H1 (cell line): ENCODE data around the gene EBPL. TPM values are rescaled to one million over a fixed set of nuclear protein-coding genes. Genes with fewer than 3 reads are reported as not detected.

Experiments
- CTCF ChIA-PET: fragments of 300-600 bp; sonication (Branson Sonifier 250); formaldehyde crosslinking; loops from one replicate; lab custom pipeline; 2021; ENCODE audit not compliant: partially characterized antibody; lab: Charles Lee
- POLR2A ChIA-PET: fragments of 300-600 bp; sonication (Branson Sonifier 250); formaldehyde crosslinking; loops from one replicate; lab custom pipeline; 2021; ENCODE audit warnings: inconsistent platforms; ENCODE audit not compliant: partially characterized antibody; lab: Charles Lee
- DNase-seq, 2 experiments: peaks; one replicate each; pipeline versions ENCODE4 v3.0.0 to v3.0.0-alpha.2; 2010 to 2022; ENCODE audit warnings: low spot score in 2 of 2, low read depth in 1 of 2, mixed read lengths in 1 of 2
- FAIRE-seq: peaks from 2 replicates; lab custom pipeline; 2011; peaks lifted over from hg19 to GRCh38; lab: Jason Lieb, UNC
- H2AFZ ChIP-seq: 2 replicates; pipeline ENCODE4 v1.8.1; 2012; ENCODE audit warnings: low read length, inconsistent platforms
- H2AK5ac ChIP-seq: 2 replicates; pipeline ENCODE4 v1.6.1; 2013; ENCODE audit warnings: low read depth, low read length
- H2BK120ac ChIP-seq: replicated peaks from 2 replicates; pipeline ENCODE3; 2013; ENCODE audit warnings: low read depth, low read length, inconsistent platforms
- H2BK12ac ChIP-seq: 2 replicates; pipeline ENCODE4 v1.6.1; 2013; ENCODE audit warnings: low read depth, low read length
- H2BK15ac ChIP-seq: 2 replicates; pipeline ENCODE4 v1.6.1; 2013; ENCODE audit warnings: low read length
- H2BK20ac ChIP-seq: 2 replicates; pipeline ENCODE4 v1.6.1; 2013; ENCODE audit warnings: low read length
- H2BK5ac ChIP-seq: 2 replicates; pipeline ENCODE4 v1.6.1; 2013; ENCODE audit warnings: low read depth, low read length
- H3K14ac ChIP-seq: 2 replicates; pipeline ENCODE4 v1.6.1; 2013; ENCODE audit warnings: inconsistent platforms; ENCODE audit not compliant: insufficient read length
- H3K18ac ChIP-seq: 2 replicates; pipeline ENCODE4 v1.6.1; 2013; ENCODE audit warnings: low read length; ENCODE audit errors: extremely low read depth
- H3K23ac ChIP-seq: 2 replicates; pipeline ENCODE4 v1.6.1; 2013; ENCODE audit warnings: inconsistent platforms; ENCODE audit not compliant: insufficient read length
- H3K23me2 ChIP-seq: 2 replicates; pipeline ENCODE4 v1.6.1; 2013; ENCODE audit warnings: low read depth, low read length
- H3K27ac ChIP-seq: 2 replicates; pipeline ENCODE4 v1.6.1; 2011; ENCODE audit warnings: low read depth, low read length, inconsistent platforms
- H3K27me3 ChIP-seq, 4 experiments: replicated peaks in 1 of 4; 1 replicate in 1 of 4; 2 replicates in 3 of 4; pipeline versions ENCODE4 v1.6.1 to v1.8.1; 2011 to 2013; ENCODE audit warnings: low read length in 3 of 4, mild to moderate bottlenecking in 3 of 4, inconsistent platforms in 2 of 4, mixed read lengths in 2 of 4, moderate library complexity in 1 of 4; ENCODE audit not compliant: control insufficient read depth in 3 of 4, insufficient read depth in 3 of 4; ENCODE audit errors: extremely low read depth in 1 of 4
- H3K36me3 ChIP-seq, 4 experiments: 2 replicates each; pipeline versions ENCODE4 v1.6.1 to v1.8.1; 2011 to 2013; ENCODE audit warnings: mild to moderate bottlenecking in 4 of 4, low read length in 3 of 4, moderate library complexity in 2 of 4, control low read depth in 1 of 4, inconsistent platforms in 1 of 4; ENCODE audit not compliant: insufficient read depth in 4 of 4, control insufficient read depth in 2 of 4
- H3K4ac ChIP-seq: replicated peaks from 2 replicates; pipeline ENCODE3; 2013; ENCODE audit warnings: low read length, low read depth, mixed read lengths, inconsistent platforms; ENCODE audit not compliant: insufficient read length
- H3K4me1 ChIP-seq, 4 experiments: replicated peaks in 1 of 4; 1 replicate in 1 of 4; 2 replicates in 3 of 4; pipeline versions ENCODE4 v1.6.1 to v1.8.1; 2011 to 2013; ENCODE audit warnings: low read length in 3 of 4, inconsistent platforms in 2 of 4, mixed read lengths in 1 of 4; ENCODE audit not compliant: insufficient read depth in 4 of 4, control insufficient read depth in 3 of 4
- H3K4me2 ChIP-seq, 2 experiments: 2 replicates each; pipeline versions ENCODE4 v1.6.1 to v1.8.1; 2011 to 2013; ENCODE audit warnings: low read depth in 2 of 2, low read length in 2 of 2, control low read depth in 1 of 2, inconsistent platforms in 1 of 2, mild to moderate bottlenecking in 1 of 2; ENCODE audit not compliant: insufficient read depth in 1 of 2
- H3K4me3 ChIP-seq, 4 experiments: fragments of 200-600, 300-600 bp in 1 of 4; sonication (generic), shearing (Covaris generic), sonication (Bioruptor Twin) in 1 of 4; 2 replicates each; pipeline versions ENCODE4 v1.5.1 to v1.8.1; 2011 to 2016; ENCODE audit warnings: low read length in 4 of 4, low read depth in 3 of 4, control low read depth in 2 of 4, inconsistent platforms in 2 of 4, mild to moderate bottlenecking in 2 of 4, mixed read lengths in 1 of 4, moderate library complexity in 1 of 4; ENCODE audit not compliant: insufficient read depth in 2 of 4; ENCODE audit errors: extremely low read depth in 1 of 4
- H3K56ac ChIP-seq: replicated peaks from 2 replicates; pipeline ENCODE3; 2013; ENCODE audit warnings: low read depth, mild to moderate bottlenecking, mixed read lengths, low read length, inconsistent platforms; ENCODE audit not compliant: insufficient read length
- H3K79me1 ChIP-seq: 2 replicates; pipeline ENCODE4 v1.6.1; 2013; ENCODE audit warnings: low read depth, low read length, control low read depth
- H3K79me2 ChIP-seq, 2 experiments: 2 replicates each; pipeline versions ENCODE4 v1.6.1 to v1.8.1; 2012 to 2013; ENCODE audit warnings: low read length in 2 of 2, mild to moderate bottlenecking in 2 of 2, inconsistent platforms in 1 of 2; ENCODE audit not compliant: insufficient read depth in 2 of 2, control insufficient read depth in 1 of 2
- H3K9ac ChIP-seq, 4 experiments: replicated peaks in 1 of 4; 1 replicate in 1 of 4; 2 replicates in 3 of 4; pipeline versions ENCODE4 v1.6.1 to v1.8.1; 2011 to 2013; ENCODE audit warnings: low read depth in 3 of 4, low read length in 3 of 4, control low read depth in 2 of 4, mild to moderate bottlenecking in 2 of 4, moderate library complexity in 2 of 4, inconsistent platforms in 1 of 4; ENCODE audit errors: extremely low read depth in 1 of 4
- H3K9me3 ChIP-seq, 2 experiments: 2 replicates each; pipeline versions ENCODE4 v1.6.1 to v1.8.1; 2012 to 2013; ENCODE audit warnings: mild to moderate bottlenecking in 2 of 2, moderate library complexity in 2 of 2, control low read depth in 1 of 2, inconsistent platforms in 1 of 2, low read depth in 1 of 2, low read length in 1 of 2, mixed read lengths in 1 of 2; ENCODE audit not compliant: insufficient read depth in 2 of 2
- H4K20me1 ChIP-seq, 2 experiments: replicated peaks in 1 of 2; 2 replicates each; pipeline versions ENCODE3 to v1.8.1; 2011 to 2013; ENCODE audit warnings: inconsistent platforms in 2 of 2, low read length in 2 of 2, mild to moderate bottlenecking in 1 of 2; ENCODE audit not compliant: insufficient read depth in 2 of 2, control insufficient read depth in 1 of 2
- H4K5ac ChIP-seq: 2 replicates; pipeline ENCODE4 v1.6.1; 2013; ENCODE audit warnings: low read length, low read depth, mixed read lengths, inconsistent platforms; ENCODE audit not compliant: insufficient read length
- H4K8ac ChIP-seq: 2 replicates; pipeline ENCODE4 v1.8.0; 2013; ENCODE audit warnings: mild to moderate bottlenecking, moderate library complexity, low read length, inconsistent platforms; ENCODE audit not compliant: insufficient read depth; ENCODE audit errors: extremely low read depth
- H4K91ac ChIP-seq: replicated peaks from 2 replicates; pipeline ENCODE3; 2013; ENCODE audit warnings: low read length, mixed read lengths, inconsistent platforms; ENCODE audit not compliant: insufficient read length
- CHD2 ChIP-seq: IDR thresholded peaks from 2 replicates; pipeline ENCODE4 v1.6.1; 2012; ENCODE audit warnings: low read length, improper control_type of control experiment
- CREB1 ChIP-seq: IDR thresholded peaks from 2 replicates; pipeline ENCODE4 v1.6.1; 2012; ENCODE audit warnings: inconsistent platforms
- FOSL1 ChIP-seq: IDR thresholded peaks from 2 replicates; pipeline ENCODE4 v1.6.1; 2011; ENCODE audit warnings: mild to moderate bottlenecking, low read depth, low read length, moderate library complexity; ENCODE audit not compliant: insufficient read depth
- SUZ12 ChIP-seq: fragments of 200-600 bp; sonication (generic); IDR thresholded peaks from 2 replicates; pipeline ENCODE4 v1.6.1; 2012; ENCODE audit warnings: mild to moderate bottlenecking, inconsistent platforms, low read length, moderate library complexity, mixed read lengths
- TAF1 ChIP-seq: IDR thresholded peaks from 2 replicates; pipeline ENCODE4 v1.6.1; 2011; ENCODE audit warnings: mild to moderate bottlenecking, low read depth, low read length
- WGBS, 2 experiments: shearing (Covaris generic) in 1 of 2; methylation state at CpG; one replicate each; pipeline versions ENCODE4 v1.1.6 to v1.1.7; 2013 to 2015; ENCODE audit warnings: low lambda C conversion rate in 2 of 2, mixed read lengths in 2 of 2, inconsistent platforms in 1 of 2, low coverage in 1 of 2, missing lambda C conversion rate in 1 of 2; ENCODE audit not compliant: insufficient replicate concordance in 2 of 2, insufficient coverage in 1 of 2, insufficient read length in 1 of 2; ENCODE audit errors: extremely low coverage in 1 of 2, missing lambda C conversion rate in 1 of 2; 5-methylcytosine and 5-hydroxymethylcytosine counted together
- polyA plus RNA-seq, 7 experiments: library from polyadenylated mRNA; depleted of rRNA in 3 of 7; stranded (reverse) in 5 of 7; unstranded in 2 of 7; fragments of >200 nt in 5 of 7; fragments of 200-250 nt in 2 of 7; gene quantifications; 1 replicate in 5 of 7; 2 replicates in 1 of 7; 4 replicates in 1 of 7; pipeline versions ENCODE4 v1.2.1 to v1.2.3, GENCODE V29; 2011 to 2013; ENCODE audit warnings: missing spikeins in 2 of 7, mixed read lengths in 2 of 7
- total RNA-seq: library from RNA; stranded (reverse); fragmentation: NEBNext Ultra II Directional; extraction: Animal tissue kit (Norgen Biotek cat#: 25700); gene quantifications from 2 replicates; pipeline ENCODE4 v1.2.1, GENCODE V29; 2021

Gene EBPL
- total and polyA plus RNA-seq, 2 of the 8 experiments (the other 6 are each of a cell fraction or from before 2014, with no cell fraction given): 130 to 204 TPM

DNA sequence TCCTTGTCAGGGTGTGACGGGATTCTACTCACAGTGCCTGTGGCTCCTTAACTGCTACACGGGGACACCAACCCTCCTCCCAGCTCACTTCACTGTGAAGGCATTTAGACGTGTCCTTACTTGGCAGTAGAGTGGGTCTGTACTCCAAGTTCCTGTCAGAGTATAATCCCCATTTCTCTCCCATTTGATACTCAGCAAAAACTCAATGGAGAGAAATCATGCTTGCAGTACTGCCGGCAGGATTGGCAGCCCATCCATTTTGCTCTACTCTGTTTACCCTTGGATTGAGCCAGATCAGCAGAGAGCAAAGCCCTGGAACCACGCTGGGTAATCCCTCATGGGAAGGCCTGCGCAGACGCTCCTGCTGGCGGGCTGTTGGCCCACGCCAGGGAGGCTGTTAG, 34.0 kb downstream of the EBPL start:
- WGBS, 2 experiments: 93% methylated on average over 9 of the region's 9 CpGs; no CpG with 5 or more reads in 1 of the 2 experiments
- POLR2A ChIA-PET: no interaction called here
- H3K9me3 ChIP-seq: no peaks in the 10 kb centered on the region
- H2BK20ac ChIP-seq: no peak overlapping the region
- H3K27me3 ChIP-seq: no peaks in the 10 kb centered on the region
- CTCF ChIA-PET: interaction anchor here (0.7 kb wide), 1 partner anchor 114 kb away, joined by 3 read pairs; no protein-coding TSS in a partner anchor
- H3K23me2 ChIP-seq: no peaks in the 10 kb centered on the region
- H4K20me1 ChIP-seq: no peaks in the 10 kb centered on the region
- no peak overlapping the region for H2BK5ac ChIP-seq
- H4K5ac ChIP-seq: no peak overlapping the region
- H2BK15ac ChIP-seq: no peak overlapping the region
- no peak overlapping the region for H3K9ac ChIP-seq
- TF ChIP-seq TAF1 (no peak), FOSL1 (no peak), SUZ12 (no peak), CHD2 (no peak), CREB1 (no peak)
- H3K4me1 ChIP-seq: no peaks in the 10 kb centered on the region
- H2BK120ac ChIP-seq: no peak overlapping the region
- DNase-seq (no peak), FAIRE-seq (no peak)
- H3K79me2 ChIP-seq: no peaks in the 10 kb centered on the region
- H3K4me2 ChIP-seq: no peak overlapping the region
- no peak overlapping the region for H4K91ac ChIP-seq
- H3K4ac ChIP-seq: no peak overlapping the region
- H3K36me3 ChIP-seq: peaks cover 0 to 13% (median 6%) of the 10 kb centered on the region in 4 experiments; a peak in 4 of 8 replicates
- H2AFZ ChIP-seq: no peak overlapping the region
- no peak overlapping the region for H3K4me3 ChIP-seq
- no peak overlapping the region for H2AK5ac ChIP-seq
- no peak overlapping the region for H4K8ac ChIP-seq
- H3K79me1 ChIP-seq: no peaks in the 10 kb centered on the region
- H3K27ac ChIP-seq: no peak overlapping the region
- H3K23ac ChIP-seq: no peak overlapping the region
- H3K14ac ChIP-seq: no peak overlapping the region
- H2BK12ac ChIP-seq: no peak overlapping the region
- H3K18ac ChIP-seq: no peak overlapping the region
- H3K56ac ChIP-seq: no peak overlapping the region
